ENCODE data around the gene IGDCC3.
"Not testable (repeated sequence)": the region's sequence is repeated elsewhere in the genome, so short reads cannot be mapped to it uniquely, and the experiment has no call there.

The IGDCC3 gene

GRCh38 chr15:65406424-65407000, 28.7 kb upstream of the IGDCC3 start:
- no peak for DNase-seq (ENCODE audit: low read depth)

- DNase-seq (ENCODE audit: low read depth) = no peak
Observed at GRCh38 chr15:65405791-65406423, 28.1 kb upstream of the IGDCC3 start.

GRCh38 chr15:65404186-65404872, 26.5 kb upstream of the IGDCC3 start:
- DNase-seq (ENCODE audit: low read depth) = no peak

DNA sequence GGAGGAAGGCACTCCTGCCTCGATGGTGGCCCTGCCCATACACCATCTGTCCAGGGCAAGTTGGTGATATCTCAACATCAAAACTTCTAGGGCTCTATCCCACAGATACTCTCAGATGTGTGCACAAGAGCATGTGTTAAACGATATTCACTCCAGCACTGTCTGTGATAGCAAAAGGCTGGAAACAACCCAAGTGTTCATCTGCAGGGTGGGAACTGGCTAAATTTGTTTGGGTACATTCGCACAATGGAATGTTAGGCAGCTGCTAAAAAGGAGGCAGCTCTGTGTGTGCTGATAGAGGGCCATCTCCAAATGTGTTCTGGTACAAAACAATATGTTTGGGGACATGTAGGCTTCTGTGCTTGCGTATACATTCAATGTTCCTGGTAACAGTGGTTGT, 25.2 kb upstream of the IGDCC3 start:
- DNase-seq (ENCODE audit: low read depth) = no peak

DNA sequence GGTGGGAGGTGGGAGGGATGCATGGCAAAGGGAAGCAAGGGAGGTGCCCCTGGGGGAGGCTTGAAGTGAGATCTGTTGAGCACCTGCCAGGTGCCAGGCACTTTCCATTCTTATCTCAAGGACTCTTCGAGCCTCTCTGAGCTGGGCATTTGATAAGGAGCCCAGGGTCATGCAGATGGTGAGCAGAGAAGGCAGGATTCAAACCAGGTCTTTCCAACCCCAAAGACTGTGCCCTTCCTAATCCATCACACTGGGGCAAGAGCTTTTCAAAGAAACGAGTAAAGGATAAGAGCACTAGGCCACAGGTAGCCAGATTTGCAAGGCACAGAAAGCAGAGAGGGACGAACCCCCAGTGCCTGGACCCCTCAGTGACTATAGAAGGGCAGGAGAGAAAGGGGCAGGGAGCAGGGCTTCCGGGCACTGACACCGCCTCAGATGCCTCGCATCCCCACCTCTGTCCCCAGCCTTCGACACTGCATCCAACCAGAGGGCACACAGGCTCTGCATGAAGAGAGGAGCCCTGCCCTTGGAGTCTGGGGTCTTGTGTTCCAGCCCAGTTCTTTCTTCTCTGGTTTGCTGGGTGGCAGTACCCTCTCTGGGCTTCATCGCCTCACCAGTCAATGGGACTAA, 23.9 kb upstream of the IGDCC3 start:
- DNase-seq (ENCODE audit: low read depth) = no peak

- DNase-seq (ENCODE audit: low read depth) = peak; percentile 69
Observed at GRCh38 chr15:65400760-65401610, 23.2 kb upstream of the IGDCC3 start.

- no peak for DNase-seq (ENCODE audit: low read depth)
Observed at GRCh38 chr15:65399997-65400396, 22.2 kb upstream of the IGDCC3 start.

DNA sequence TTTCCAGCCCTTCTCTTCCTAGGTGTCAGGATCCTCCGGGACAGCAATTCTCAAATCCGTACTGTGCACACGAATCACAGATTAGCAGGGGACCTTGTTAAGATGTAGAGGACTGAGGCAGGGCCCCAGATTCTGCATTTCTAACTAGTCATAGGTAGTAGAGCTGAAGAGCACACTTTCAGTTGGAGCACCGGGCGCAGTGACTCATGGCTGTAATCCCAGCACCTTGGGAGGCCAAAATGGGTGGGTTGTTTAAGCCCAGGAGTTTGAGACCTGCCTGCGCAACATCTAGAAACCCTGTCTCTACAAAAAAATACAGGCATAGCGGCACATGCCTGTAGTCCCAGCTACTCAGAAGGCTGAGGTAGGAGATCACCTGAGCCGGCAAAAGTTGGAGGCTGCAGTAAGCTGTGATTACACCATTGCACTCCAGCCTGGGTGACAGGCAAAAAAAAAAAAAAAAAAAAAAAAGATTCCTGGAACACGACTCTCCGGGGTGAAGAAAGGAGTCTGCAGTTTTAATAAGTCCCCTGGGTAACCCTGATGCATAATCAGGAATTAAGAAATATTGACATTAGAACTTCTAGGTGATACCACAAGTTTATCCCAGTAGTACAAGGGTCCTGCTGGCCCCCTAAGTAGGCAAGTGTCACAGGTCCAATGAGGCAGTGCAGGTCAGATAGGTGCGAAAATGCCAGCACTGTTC, 21.4 kb upstream of the IGDCC3 start:
- DNase-seq (ENCODE audit: low read depth) = no peak

DNA sequence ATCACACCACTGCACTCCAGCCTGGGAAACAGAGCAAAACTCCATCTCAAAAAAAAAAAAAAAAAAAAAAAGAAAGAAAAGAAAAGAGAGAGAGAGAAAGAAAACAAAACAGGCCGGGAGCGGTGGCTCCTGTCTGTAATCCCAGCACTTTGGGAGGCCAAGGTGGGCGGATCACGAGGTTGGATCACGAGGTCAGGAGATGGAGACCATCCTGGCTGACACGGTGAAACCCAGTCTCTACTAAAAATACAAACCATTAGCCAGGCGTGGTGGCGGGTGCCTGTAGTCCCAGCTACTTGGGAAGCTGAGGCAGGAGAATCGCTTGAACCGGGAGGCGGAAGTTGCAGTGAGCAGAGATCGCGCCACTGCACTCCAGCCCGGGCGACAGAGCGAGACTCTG, 20.7 kb upstream of the IGDCC3 start:
- DNase-seq (ENCODE audit: low read depth) = not testable (repeated sequence)

DNA sequence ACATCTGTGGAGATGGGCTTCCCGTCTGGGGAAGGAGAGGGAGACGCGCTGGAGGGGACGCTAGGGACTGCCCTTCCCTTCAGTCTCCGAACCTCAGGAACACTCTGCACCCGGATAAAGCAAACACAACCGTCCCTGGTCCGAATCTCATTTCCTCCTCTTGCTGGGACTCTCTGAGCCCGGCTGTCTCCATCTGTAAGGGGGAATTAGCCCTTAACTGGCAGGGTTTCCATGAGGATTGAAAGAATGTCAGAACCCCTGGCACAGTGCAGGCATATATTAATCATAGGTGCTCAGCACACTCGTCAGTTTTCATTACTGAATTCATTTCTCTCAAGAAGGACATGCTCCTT, 19.1 kb upstream of the IGDCC3 start:
- DNase-seq (ENCODE audit: low read depth) = no peak

DNA sequence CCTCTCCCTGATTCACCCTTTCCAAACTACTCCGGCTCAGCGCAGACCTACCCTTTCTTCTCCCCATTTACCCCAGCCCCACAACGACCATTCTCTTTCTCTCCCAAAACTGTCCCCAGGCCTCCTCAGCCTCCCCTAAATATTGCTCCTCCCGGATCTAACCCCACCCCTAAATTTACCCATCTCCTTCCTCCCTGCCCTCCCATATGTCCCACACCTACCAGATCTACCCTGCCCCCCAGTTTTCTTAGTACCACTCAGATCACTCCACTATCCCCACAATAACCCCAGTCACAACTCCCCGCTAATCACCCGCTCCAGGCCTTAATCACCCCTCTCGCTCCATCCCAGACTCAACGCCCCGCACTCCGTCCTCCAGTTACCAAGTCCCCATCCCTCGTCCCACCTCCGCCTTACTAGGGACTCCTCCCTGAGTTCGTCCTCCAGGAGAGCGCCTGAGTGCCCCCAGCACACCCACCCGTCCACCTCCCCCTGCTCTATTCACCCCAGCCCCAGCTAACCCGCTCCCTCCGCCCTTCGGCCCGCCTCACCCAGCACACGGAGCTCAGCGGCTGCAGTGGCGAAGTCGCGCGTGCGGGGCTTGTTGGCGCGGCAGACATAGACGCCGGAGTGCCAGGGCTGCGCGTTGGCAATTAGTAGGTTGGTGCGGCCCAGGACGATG, 18.6 kb upstream of the IGDCC3 start:
- no peak for DNase-seq (ENCODE audit: low read depth)

- no peak for DNase-seq (ENCODE audit: low read depth)
Observed at GRCh38 chr15:65395567-65396202, 17.9 kb upstream of the IGDCC3 start.

- DNase-seq (ENCODE audit: low read depth) = no peak
Observed at GRCh38 chr15:65394936-65395335, 17.1 kb upstream of the IGDCC3 start.

DNA sequence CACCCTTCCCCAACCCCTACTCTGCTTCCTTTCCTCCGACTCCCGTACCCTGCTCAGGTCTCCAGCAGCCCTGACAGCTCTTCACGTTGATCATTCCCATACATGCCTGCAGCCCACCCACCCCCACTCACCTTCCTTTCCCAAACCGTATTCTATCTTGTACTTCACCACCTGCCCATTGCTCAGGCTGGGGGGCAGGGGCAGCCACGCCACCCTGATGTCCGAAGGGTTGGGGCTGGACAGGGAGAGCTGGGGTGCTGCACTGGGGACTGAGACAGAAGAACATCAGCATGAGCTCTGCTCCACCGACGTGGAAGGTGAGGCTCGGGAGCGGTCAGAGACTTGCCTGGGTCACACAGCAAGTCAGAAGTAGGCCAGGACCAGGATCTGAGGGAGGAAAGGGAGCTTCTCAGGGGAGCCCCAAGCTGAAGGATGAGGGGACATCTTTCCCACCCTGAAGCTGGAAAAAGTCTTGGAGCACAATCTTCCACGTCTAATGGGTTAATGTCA, 16.5 kb upstream of the IGDCC3 start:
- no peak for DNase-seq (ENCODE audit: low read depth)

- no peak for DNase-seq (ENCODE audit: low read depth)
Observed at GRCh38 chr15:65393557-65393956, 15.8 kb upstream of the IGDCC3 start.

DNA sequence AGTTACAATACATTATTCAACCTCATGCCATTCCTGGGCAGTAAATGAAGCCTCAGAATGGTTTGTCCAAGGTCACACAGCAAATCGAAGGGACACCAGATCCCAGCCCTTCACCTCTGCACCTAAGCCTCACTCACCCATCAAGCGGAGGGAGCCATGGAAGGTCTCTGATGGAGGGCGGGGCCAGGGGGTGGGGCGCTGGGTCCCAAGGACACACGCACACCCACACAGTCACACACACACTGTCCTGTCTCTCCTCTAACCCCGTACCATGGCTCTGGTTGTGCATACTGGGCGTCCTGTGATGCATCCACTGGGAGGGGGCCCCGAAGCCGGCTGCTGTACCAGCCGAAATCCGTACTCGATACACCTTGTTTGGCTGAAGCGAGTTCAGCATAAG, 15.3 kb upstream of the IGDCC3 start:
- no peak for DNase-seq (ENCODE audit: low read depth)

DNA sequence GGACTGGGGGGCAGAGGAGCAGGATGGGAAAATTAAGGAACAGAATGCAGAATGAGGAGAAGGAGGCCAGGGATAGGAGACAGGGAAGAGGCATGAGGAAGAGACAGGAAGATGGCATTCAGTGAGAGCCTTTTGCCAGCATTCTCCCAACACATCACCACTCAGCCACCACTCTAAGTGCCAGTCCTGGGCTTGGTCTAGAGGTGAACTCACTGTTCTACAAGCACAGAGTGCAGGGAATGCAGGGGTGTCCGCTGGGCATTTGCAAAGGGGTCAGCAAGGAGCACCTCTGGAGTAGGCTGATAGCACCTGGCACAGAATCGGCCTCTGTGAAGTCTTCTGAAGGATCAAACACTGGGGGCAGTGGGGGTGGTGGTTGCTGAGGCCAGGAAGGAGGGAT, 14.6 kb upstream of the IGDCC3 start:
- no peak for DNase-seq (ENCODE audit: low read depth)

- no peak for DNase-seq (ENCODE audit: low read depth)
Observed at GRCh38 chr15:65391732-65392131, 13.9 kb upstream of the IGDCC3 start.

- DNase-seq (ENCODE audit: low read depth) = no peak
Observed at GRCh38 chr15:65390447-65390846, 12.6 kb upstream of the IGDCC3 start.

GRCh38 chr15:65389226-65389625, 11.4 kb upstream of the IGDCC3 start:
- no peak for DNase-seq (ENCODE audit: low read depth)
